GM04504 (cell line): Measurements from ENCODE around the gene OLFML2B.
"Not testable (repeated sequence)": the region's sequence is repeated elsewhere in the genome, so short reads cannot be mapped to it uniquely, and the experiment has no call there.

ENCODE experiments used
- DNase-seq: peaks from one replicate; pipeline ENCODE4 v3.0.0-alpha.2; 2012; ENCODE audit warnings: low read depth

OLFML2B gene

GRCh38 chr1:162035241-162035640 lies 11.6 kb upstream of the OLFML2B start:
- DNase-seq: no peak

GRCh38 chr1:162033428-162033827 lies 9.8 kb upstream of the OLFML2B start:
- DNase-seq: no peak

DNA sequence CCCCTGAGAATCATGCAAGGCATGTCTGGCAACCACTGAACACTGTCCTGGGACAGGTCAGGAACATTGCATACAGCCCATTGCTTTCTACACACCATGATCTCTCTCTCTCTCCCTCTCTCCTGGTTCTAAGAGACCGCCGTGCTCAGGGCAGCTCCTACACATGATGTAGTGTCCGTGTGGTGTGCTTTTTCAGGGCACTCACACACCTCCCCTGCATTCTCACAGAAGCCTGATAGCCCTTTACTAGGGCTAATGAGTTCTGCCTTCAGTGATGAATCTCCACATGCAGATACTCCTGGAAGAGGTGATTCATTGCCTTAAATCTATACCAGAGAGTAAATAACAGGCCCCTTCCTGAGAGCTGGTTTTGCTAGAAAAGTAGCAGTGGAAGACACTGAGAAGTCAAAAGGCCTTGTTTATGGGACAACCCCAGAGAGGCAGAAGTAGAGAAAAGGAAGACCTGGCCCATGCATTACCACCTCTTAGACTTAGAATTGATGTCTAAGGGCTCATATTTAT lies 7.2 kb upstream of the OLFML2B start:
- DNase-seq: no peak

DNA sequence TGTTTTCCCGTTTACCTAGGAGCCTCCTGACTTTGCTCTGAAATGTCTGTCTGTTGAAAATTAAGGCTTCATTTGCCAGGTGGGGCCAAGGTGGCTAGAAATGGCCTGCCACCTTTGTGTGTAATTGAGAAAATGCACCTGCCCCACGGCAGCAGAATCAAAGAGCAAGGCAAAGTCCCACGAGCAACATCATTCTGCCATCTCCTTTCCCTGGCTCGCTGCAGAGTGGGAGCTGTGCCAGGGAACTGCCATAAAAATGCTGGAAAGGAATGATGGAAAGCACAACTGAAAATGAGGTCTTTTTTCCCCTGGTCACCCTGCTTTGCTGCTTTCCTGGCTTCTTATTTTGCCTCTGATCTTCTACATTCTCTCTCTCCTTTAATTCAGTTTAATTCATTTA lies 5.5 kb upstream of the OLFML2B start:
- DNase-seq: no peak

DNA sequence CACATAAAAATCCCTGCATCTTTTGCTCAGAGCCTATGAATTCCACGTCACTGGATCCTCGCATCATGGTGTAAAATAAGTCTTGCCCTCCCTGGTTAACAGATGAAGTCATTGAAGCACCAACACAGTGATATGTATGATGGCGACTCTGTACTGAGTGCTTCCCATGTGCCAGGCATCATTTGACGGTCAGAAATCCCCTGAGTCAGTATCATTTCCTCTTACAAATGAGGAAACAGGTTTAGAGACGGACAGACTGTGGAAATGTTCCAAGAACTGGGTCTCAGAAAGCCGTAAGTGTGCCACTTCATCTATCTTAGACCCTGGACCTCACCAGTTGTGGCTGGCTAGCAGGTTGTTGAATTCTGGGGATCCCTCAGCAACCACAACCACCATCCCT lies 5.1 kb upstream of the OLFML2B start:
- DNase-seq: no peak

GRCh38 chr1:162026881-162027280 lies 3.2 kb upstream of the OLFML2B start:
- no peak for DNase-seq

DNA sequence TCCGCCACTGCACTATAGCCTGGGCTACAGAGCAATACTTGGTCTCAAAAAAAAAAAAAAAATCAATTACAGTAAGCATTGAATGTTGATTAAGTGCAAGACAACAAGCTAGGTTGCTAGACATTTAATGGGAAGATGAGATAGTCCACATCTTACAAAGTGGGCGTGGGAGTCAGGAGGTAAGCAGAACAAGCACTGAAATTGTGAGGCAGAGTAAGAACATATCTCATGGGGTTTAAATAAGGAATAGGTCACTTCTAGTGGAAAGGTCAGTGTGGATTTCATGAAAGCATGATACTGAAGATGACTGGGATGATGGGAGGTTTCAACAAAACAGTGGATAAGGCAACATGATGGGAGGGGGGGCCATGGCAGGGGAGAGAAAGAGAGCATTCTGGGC lies 1.9 kb upstream of the OLFML2B start:
- no peak for DNase-seq

GRCh38 chr1:162023181-162023546 lies 505 bp downstream of the OLFML2B start:
- no peak for DNase-seq

DNA sequence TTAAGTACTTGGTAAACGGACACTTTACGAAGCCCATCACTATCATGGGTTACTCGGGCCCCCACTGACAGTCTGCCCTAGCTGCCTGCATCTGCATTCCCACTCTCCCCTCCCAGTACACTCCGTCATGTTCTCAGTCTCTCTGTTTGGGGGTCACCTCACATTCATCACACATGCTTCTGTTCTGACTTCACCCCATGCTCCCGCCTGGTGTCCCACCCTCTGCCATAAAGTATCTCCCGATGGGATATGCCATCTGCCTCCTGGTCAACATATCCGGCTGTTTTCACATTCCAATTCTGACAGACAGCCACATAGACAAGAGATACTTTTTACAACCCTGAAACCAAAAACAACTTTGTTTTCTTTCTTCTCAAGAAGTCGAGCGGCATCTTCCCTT lies 1.0 kb downstream of the OLFML2B start:
- no peak for DNase-seq

DNA sequence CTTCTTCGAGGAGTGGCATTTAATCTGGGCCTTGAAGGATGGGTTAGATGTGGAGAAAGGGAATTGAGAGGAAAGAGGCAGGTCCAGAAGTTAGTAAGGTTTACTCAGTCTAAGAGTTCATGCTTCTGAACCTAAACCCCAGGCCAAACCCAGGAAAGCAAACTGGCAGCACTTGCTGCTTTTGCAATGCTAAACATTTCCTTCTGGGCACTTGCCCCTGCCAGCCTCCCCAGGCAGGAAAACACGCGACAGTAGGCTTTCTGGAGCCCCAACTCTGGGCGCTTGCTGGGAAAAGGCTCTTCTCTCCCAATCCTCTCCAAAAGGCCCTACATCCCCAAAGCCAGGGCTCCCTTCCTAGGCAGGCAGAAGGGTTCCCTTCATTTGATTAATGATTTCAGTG lies 2.5 kb downstream of the OLFML2B start:
- no peak for DNase-seq

DNA sequence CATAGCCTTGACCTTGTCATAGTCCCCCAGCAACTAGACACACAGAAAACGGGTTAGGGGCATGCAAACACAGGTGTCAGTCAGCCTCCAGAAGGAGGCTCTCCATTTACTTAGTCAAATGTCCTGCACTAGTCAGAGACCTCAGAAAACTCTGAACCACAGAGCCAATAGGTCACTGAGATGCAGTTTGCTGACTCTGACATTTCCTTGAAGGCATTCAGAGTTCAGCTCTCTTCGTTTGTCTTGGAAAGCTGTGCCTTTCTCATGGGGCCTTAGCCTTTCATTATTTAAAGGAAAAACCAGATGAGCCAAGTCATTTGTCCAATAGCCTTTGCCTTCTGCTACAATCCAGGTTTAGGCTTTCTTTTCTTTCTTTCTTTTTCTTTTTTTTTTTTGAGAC lies 3.5 kb downstream of the OLFML2B start:
- no peak for DNase-seq

- no peak for DNase-seq
These were observed 4.2 kb downstream of the OLFML2B start for GRCh38 chr1:162019446-162019845.

- no peak for DNase-seq
These were observed 4.7 kb downstream of the OLFML2B start for GRCh38 chr1:162019006-162019405.

- DNase-seq: no peak
These were observed 5.3 kb downstream of the OLFML2B start for GRCh38 chr1:162018418-162018817.

- DNase-seq: not testable (repeated sequence)
These were observed 5.9 kb downstream of the OLFML2B start for GRCh38 chr1:162017791-162018190.

DNA sequence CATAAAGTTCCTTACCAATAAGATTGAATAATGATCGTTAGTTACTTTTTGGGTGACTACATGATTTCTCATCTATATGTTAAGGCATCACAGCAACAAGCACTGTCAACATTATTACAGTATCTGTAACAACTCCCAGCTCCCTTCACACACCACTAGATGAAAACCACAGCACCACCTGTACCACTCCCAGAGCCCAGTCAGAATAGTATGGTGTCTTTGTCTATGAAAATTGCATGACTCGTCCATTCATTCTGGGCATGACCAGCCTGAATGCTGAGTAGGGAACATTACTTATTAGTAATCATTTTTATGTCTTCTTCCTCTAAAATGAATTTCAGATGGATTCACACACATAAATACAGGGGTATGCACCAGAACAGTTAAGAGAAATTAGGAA lies 7.0 kb downstream of the OLFML2B start:
- no peak for DNase-seq

- DNase-seq: no peak
These were observed 8.5 kb downstream of the OLFML2B start for GRCh38 chr1:162015196-162015595.

GRCh38 chr1:162014202-162014601 lies 9.5 kb downstream of the OLFML2B start:
- no peak for DNase-seq

- DNase-seq: no peak
These were observed 10.4 kb downstream of the OLFML2B start for GRCh38 chr1:162013289-162013688.

- DNase-seq: no peak
These were observed 12.2 kb downstream of the OLFML2B start for GRCh38 chr1:162011337-162012012.

GRCh38 chr1:162010175-162010506 lies 13.5 kb downstream of the OLFML2B start:
- no peak for DNase-seq

- no peak for DNase-seq
These were observed 14.0 kb downstream of the OLFML2B start for GRCh38 chr1:162009501-162010174.

GRCh38 chr1:162008799-162009198 lies 14.9 kb downstream of the OLFML2B start:
- no peak for DNase-seq

GRCh38 chr1:162007466-162007865 lies 16.2 kb downstream of the OLFML2B start:
- no peak for DNase-seq
